Stomach (tissue), 9 donors: Measurements from ENCODE around the gene GALNT2. TPM values are rescaled to one million over a fixed set of nuclear protein-coding genes. Genes with fewer than 3 reads are reported as not detected.
A peak's percentile ranks its signal among the peaks of the same experiment; 100 is the strongest.

ENCODE experiments used
- DNase-seq, 2 donors: peaks; one replicate each; pipeline versions ENCODE4 v3.0.0 to v3.0.0-alpha.2; 2013 to 2019
- H3K27ac ChIP-seq, 5 donors: fragments of 200-600 bp in 4 of 5; sonication (generic) in 4 of 5; one replicate each; pipeline ENCODE4 v1.5.1; 2013 to 2019; ENCODE audit warnings: mild to moderate bottlenecking in 1 of 5, moderate library complexity in 1 of 5
- H3K27me3 ChIP-seq, 3 donors: fragments of 200-600 bp; sonication (generic); one replicate each; pipeline ENCODE4 v1.5.1; 2017 to 2019; ENCODE audit warnings: mixed run types in 1 of 3
- H3K36me3 ChIP-seq, 4 donors: fragments of 200-600 bp; sonication (generic); 1 replicate in 3 of 4; 2 replicates in 1 of 4; pipeline ENCODE4 v1.5.1; 2016 to 2019
- H3K4me1 ChIP-seq, 4 donors: fragments of 200-600 bp; sonication (generic); one replicate each; pipeline ENCODE4 v1.5.1; 2016 to 2019
- H3K4me3 ChIP-seq, 4 donors: fragments of 200-600 bp; sonication (generic) in 3 of 4; one replicate each; pipeline ENCODE4 v1.5.1; 2016 to 2019; ENCODE audit warnings: mild to moderate bottlenecking in 1 of 4
- H3K9me3 ChIP-seq, 4 donors: fragments of 200-600 bp; sonication (generic); one replicate each; pipeline ENCODE4 v1.5.1; 2016 to 2019
- CTCF ChIP-seq, 7 experiments: fragments of 450-650 bp in 4 of 7; fragments of 200-600 bp in 3 of 7; sonication (generic) in 3 of 7; IDR thresholded peaks; one replicate each; pipeline ENCODE4 v1.5.1; 2016 to 2019; ENCODE audit warnings: antibody characterized with exemption in 7 of 7, control low read depth in 2 of 7, mild to moderate bottlenecking in 1 of 7
- EP300 ChIP-seq: sonication (generic); formaldehyde crosslinking; IDR thresholded peaks from one replicate; pipeline ENCODE4 v1.6.1; 2017; ENCODE audit warnings: antibody characterized with exemption
- POLR2A ChIP-seq, 4 donors: fragments of 450-650 bp; IDR thresholded peaks; one replicate each; pipeline ENCODE4 v1.6.1; 2016; ENCODE audit warnings: antibody characterized with exemption in 4 of 4, control low read depth in 2 of 4, mild to moderate bottlenecking in 1 of 4, moderate library complexity in 1 of 4
- POLR2AphosphoS5 ChIP-seq, 3 donors: sonication (generic); formaldehyde crosslinking; IDR thresholded peaks; one replicate each; pipeline ENCODE4 v1.6.1; 2016; ENCODE audit warnings: antibody characterized with exemption in 3 of 3
- WGBS, 5 donors: extraction: QIAGEN DNeasy Blood & Tissue Kit in 3 of 5; methylation state at CpG; one replicate each; pipeline versions ENCODE4 v1.1.5 to v1.1.7; 2013 to 2018; 5-methylcytosine and 5-hydroxymethylcytosine counted together
- intact Hi-C: fragments of 100-400 bp; cut with DNase I; formaldehyde crosslinking; loops from one replicate; pipeline ENCODE4 v1.15.1; 2023; ENCODE audit warnings: low total_unique reads
- polyA plus RNA-seq, 3 donors: library from polyadenylated mRNA; stranded (reverse); fragments of 200-250 nt; gene quantifications; one replicate each; pipeline ENCODE4 v1.2.3, GENCODE V29; 2013
- total RNA-seq, 5 donors: library from RNA; depleted of rRNA; stranded (reverse); fragments of >200 nt; gene quantifications; one replicate each; pipeline versions ENCODE4 v1.1.0 to v1.2.3, GENCODE V29; 2014 to 2016
- donor health status: healthy with polysubstance abuse.
- donor health status: Bipolar disorder and iron deficiency.
- donor health status: healthy.

Gene GALNT2
- total and polyA plus RNA-seq, 8 donors: 5.5 to 101 (median 43.1) TPM

- H3K27ac ChIP-seq: no peak overlapping the region
- H3K4me1 ChIP-seq: peaks cover 23 to 31% (median 30%) of the 10 kb centered on the region in 4 donors
- no peaks in the 10 kb centered on the region for H3K36me3 ChIP-seq
- intact Hi-C loops: no loop called here
- no peak for DNase-seq
- no peaks in the 10 kb centered on the region for H3K27me3 ChIP-seq
- TF ChIP-seq POLR2A (IDR thresholded peaks at IDR 0.05) (no peak), EP300 (no peak), CTCF (IDR thresholded peaks at IDR 0.05) (no peak), POLR2AphosphoS5 (IDR thresholded peaks at IDR 0.05) (no peak)
- no peaks in the 10 kb centered on the region for H3K9me3 ChIP-seq
- WGBS, 5 donors: 91 to 93% (median 92%) methylated on average over 2 of the region's 2 CpGs
- H3K4me3 ChIP-seq: no peak overlapping the region
Observed at GRCh38 chr1:230065161-230065560, 1.9 kb upstream of the GALNT2 start.

- intact Hi-C loops: no loop called here
- no peaks in the 10 kb centered on the region for H3K9me3 ChIP-seq
- H3K36me3 ChIP-seq: no peaks in the 10 kb centered on the region
- no peak overlapping the region for H3K4me3 ChIP-seq
- H3K4me1 ChIP-seq: peaks cover 23 to 35% (median 32%) of the 10 kb centered on the region in 4 donors
- TF ChIP-seq CTCF (IDR thresholded peaks at IDR 0.05) (no peak), POLR2A (IDR thresholded peaks at IDR 0.05) (no peak), POLR2AphosphoS5 (IDR thresholded peaks at IDR 0.05) (no peak), EP300 (no peak)
- H3K27me3 ChIP-seq: no peaks in the 10 kb centered on the region
- DNase-seq: no peak
- 45 to 60% (median 54%) methylated on average over 2 of the region's 2 CpGs for WGBS, 5 donors
- H3K27ac ChIP-seq: peak overlapping the region in 4 of 5 donors; percentile 74 to 99 (median 93)
Observed at GRCh38 chr1:230065571-230065970, 1.5 kb upstream of the GALNT2 start.

GRCh38 chr1:230066031-230066430 lies 1.0 kb upstream of the GALNT2 start:
- Histone ChIP-seq H3K36me3 (no peaks in the 10 kb centered on the region), H3K27me3 (no peaks in the 10 kb centered on the region), H3K9me3 (no peaks in the 10 kb centered on the region), H3K27ac (peak overlapping the region in 4 of 5 donors; percentile 74 to 99 (median 93)), H3K4me3 (peak overlapping the region; percentile 82 to 97 (median 95)), H3K4me1 (peaks cover 23 to 40% (median 35%) of the 10 kb centered on the region in 4 donors)
- 18 to 28% (median 22%) methylated on average over 8 of the region's 8 CpGs for WGBS, 5 donors
- intact Hi-C loops: no loop called here
- peak in 1 of 2 donors; percentile 21 for DNase-seq
- TF ChIP-seq EP300 (no peak), POLR2A (IDR thresholded peaks at IDR 0.05) (no peak), POLR2AphosphoS5 (IDR thresholded peaks at IDR 0.05) (no peak), CTCF (IDR thresholded peaks at IDR 0.05) (no peak)

- intact Hi-C loops: no loop called here
- Histone ChIP-seq H3K4me3 (peak overlapping the region; percentile 82 to 97 (median 95)), H3K27ac (peak overlapping the region; percentile 91 to 99 (median 95)), H3K4me1 (peaks cover 25 to 54% (median 43%) of the 10 kb centered on the region in 4 donors), H3K9me3 (no peaks in the 10 kb centered on the region), H3K27me3 (no peaks in the 10 kb centered on the region), H3K36me3 (no peaks in the 10 kb centered on the region)
- no peak for TF ChIP-seq POLR2AphosphoS5 (IDR thresholded peaks at IDR 0.05)
- TF ChIP-seq EP300: no peak
- no peak for TF ChIP-seq POLR2A (IDR thresholded peaks at IDR 0.05)
- TF ChIP-seq CTCF (IDR thresholded peaks at IDR 0.05): no peak
- WGBS, 5 donors: 0 to 1% (median 0%) methylated on average over 21 to 44 of the region's 44 CpGs
- DNase-seq: peak in 1 of 2 donors; percentile 73
Observed at GRCh38 chr1:230067419-230067870, 407 bp downstream of the GALNT2 start.
